ACC112 (cell line): Measurements from ENCODE around the gene RECK.
"Not testable (repeated sequence)": the region's sequence is repeated elsewhere in the genome, so short reads cannot be mapped to it uniquely, and the experiment has no call there.

Source experiments
- H2AFZ ChIP-seq: fragments of 200-600 bp; sonication (generic); one replicate; pipeline ENCODE4 v1.6.0; 2017; ENCODE audit warnings: antibody characterized with exemption, low read length; ENCODE audit not compliant: unreplicated experiment
- H3K27ac ChIP-seq: fragments of 200-600 bp; sonication (generic); 2 replicates; pipeline ENCODE4 v1.5.1; 2014; ENCODE audit warnings: low read depth, mild to moderate bottlenecking, antibody characterized with exemption, low read length, moderate library complexity
- H3K27me3 ChIP-seq: fragments of 200-600 bp; sonication (generic); 2 replicates; pipeline ENCODE4 v1.6.1; 2014; ENCODE audit warnings: mild to moderate bottlenecking, antibody characterized with exemption, low read length, moderate library complexity, mixed read lengths; ENCODE audit not compliant: insufficient read depth
- H3K36me3 ChIP-seq: fragments of 200-600 bp; sonication (generic); 2 replicates; pipeline ENCODE4 v1.6.1; 2016; ENCODE audit warnings: mild to moderate bottlenecking, antibody characterized with exemption, low read length, moderate library complexity, mixed read lengths; ENCODE audit not compliant: insufficient read depth
- H3K4me1 ChIP-seq: fragments of 200-600 bp; sonication (generic); one replicate; pipeline ENCODE4 v1.6.1; 2016; ENCODE audit warnings: low read length, mixed read lengths; ENCODE audit not compliant: insufficient read depth, unreplicated experiment, control insufficient read depth
- H3K4me3 ChIP-seq: fragments of 200-600 bp; sonication (generic); 2 replicates; pipeline ENCODE4 v1.5.1; 2014; ENCODE audit warnings: mild to moderate bottlenecking, low read depth, low read length
- H3K79me2 ChIP-seq: fragments of 200-600 bp; sonication (generic); one replicate; pipeline ENCODE4 v1.6.0; 2016; ENCODE audit warnings: low read length; ENCODE audit not compliant: control insufficient read depth, unreplicated experiment, insufficient read depth

The RECK gene

DNA sequence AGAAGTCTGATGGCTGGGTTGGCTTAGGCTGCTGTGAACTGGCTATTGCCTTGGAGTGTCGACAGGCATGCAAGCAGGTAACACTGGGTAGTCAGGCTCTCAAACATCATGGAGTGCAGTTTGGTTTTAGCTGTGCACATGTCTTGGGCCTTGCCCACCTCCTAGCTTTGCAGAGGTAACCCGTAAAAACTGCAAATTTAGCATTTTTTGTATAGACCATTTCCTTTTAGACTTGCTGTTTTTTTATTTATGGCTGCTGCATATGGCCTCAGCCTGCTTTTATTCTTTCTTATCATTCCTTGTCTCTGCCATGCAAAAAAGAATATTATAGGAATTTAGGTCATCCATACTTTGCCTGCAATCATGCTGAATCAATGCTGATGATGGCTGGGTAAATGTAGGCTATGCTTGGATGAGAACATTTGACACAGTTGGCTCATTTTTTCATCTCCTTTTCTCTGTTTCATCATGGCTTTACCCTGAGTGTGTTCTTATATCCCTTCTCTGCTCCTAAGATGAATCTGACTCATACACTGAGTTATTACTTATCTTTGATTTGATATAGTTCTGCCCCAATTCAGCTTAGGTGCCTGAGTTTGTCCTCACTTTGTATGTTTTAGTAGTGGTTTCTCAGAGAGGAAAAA lies 27.2 kb downstream of the RECK start:
- Histone ChIP-seq H3K4me1 (peaks cover 20% of the 10 kb centered on the region), H3K27ac (peak overlapping the region; percentile 82), H3K79me2 (no peaks in the 10 kb centered on the region), H3K4me3 (peak overlapping the region; percentile 12; the same call in 1 of the 2 replicates), H3K27me3 (no peaks in the 10 kb centered on the region), H2AFZ (no peak overlapping the region), H3K36me3 (peaks cover 36% of the 10 kb centered on the region)

GRCh38 chr9:36064448-36065037 lies 27.8 kb downstream of the RECK start:
- H2AFZ ChIP-seq = no peak overlapping the region
- no peaks in the 10 kb centered on the region for H3K27me3 ChIP-seq
- no peaks in the 10 kb centered on the region for H3K79me2 ChIP-seq
- H3K4me3 ChIP-seq = peak overlapping the region; percentile 12; the same call in 1 of the 2 replicates
- peaks cover 20% of the 10 kb centered on the region for H3K4me1 ChIP-seq
- peaks cover 35% of the 10 kb centered on the region for H3K36me3 ChIP-seq
- peak overlapping the region; percentile 82 for H3K27ac ChIP-seq

GRCh38 chr9:36074055-36074454 lies 37.3 kb downstream of the RECK start:
- H3K79me2 ChIP-seq = no peaks in the 10 kb centered on the region
- peaks cover 6% of the 10 kb centered on the region for H3K4me1 ChIP-seq
- H3K36me3 ChIP-seq = no peaks in the 10 kb centered on the region
- no peak overlapping the region for H3K4me3 ChIP-seq
- no peak overlapping the region for H2AFZ ChIP-seq
- no peaks in the 10 kb centered on the region for H3K27me3 ChIP-seq
- H3K27ac ChIP-seq = no peak overlapping the region

GRCh38 chr9:36074870-36075532 lies 38.3 kb downstream of the RECK start:
- H3K79me2 ChIP-seq = no peaks in the 10 kb centered on the region
- no peak overlapping the region for H3K27ac ChIP-seq
- H3K4me3 ChIP-seq = no peak overlapping the region

DNA sequence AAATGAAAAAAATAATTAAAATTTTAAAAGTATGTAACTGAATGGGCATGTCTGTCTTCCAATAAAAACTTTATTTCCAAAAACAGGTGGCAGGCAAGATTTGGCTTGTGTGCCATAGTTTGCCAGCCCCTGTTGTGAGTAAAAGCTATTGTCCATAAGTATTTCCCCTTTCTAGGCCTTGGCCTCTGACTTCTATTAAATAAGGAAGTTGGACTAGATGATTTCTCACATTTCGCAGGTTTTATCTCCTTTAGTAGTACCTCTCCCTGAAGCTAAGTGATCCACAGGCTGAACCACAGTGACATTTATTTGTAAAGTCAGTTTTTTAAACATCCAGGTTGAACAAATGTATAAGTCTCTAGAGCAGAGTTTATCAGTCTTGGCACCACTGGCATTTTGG lies 41.3 kb downstream of the RECK start:
- no peak overlapping the region for H3K4me3 ChIP-seq
- H3K79me2 ChIP-seq = no peaks in the 10 kb centered on the region
- H2AFZ ChIP-seq = no peak overlapping the region
- H3K36me3 ChIP-seq = no peaks in the 10 kb centered on the region
- no peaks in the 10 kb centered on the region for H3K27me3 ChIP-seq
- no peak overlapping the region for H3K27ac ChIP-seq
- peaks cover 6% of the 10 kb centered on the region for H3K4me1 ChIP-seq

More at GRCh38 chr9:36074870-36075532, 38.3 kb downstream of the RECK start:
- Histone ChIP-seq H3K27me3 (no peaks in the 10 kb centered on the region), H2AFZ (no peak overlapping the region), H3K36me3 (no peaks in the 10 kb centered on the region), H3K4me1 (peaks cover 6% of the 10 kb centered on the region)

DNA sequence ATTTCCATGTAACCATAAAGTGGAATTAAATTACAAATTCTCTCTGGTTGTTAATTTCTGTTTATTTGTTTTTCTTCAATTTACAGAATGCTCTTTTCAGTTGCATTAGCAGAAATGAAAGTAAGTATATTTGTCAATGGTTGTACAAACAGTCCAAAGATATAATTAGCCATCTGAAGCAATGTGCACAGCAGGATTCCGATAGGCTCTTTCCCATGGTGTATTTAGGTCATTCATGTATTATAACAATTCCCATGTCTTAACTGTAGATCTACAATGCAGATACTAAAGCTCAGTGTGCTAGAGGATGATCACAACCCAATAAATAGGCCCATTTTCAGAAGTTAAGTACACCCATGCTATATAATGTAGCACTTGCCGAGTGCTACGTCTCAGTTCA lies 43.8 kb downstream of the RECK start:
- no peaks in the 10 kb centered on the region for H3K79me2 ChIP-seq
- H3K4me1 ChIP-seq = no peaks in the 10 kb centered on the region
- H3K4me3 ChIP-seq = no peak overlapping the region
- H3K36me3 ChIP-seq = peaks cover 4% of the 10 kb centered on the region
- H2AFZ ChIP-seq = no peak overlapping the region
- no peaks in the 10 kb centered on the region for H3K27me3 ChIP-seq
- no peak overlapping the region for H3K27ac ChIP-seq

GRCh38 chr9:36082931-36083330 lies 46.2 kb downstream of the RECK start:
- Histone ChIP-seq H2AFZ (no peak overlapping the region), H3K4me1 (no peaks in the 10 kb centered on the region), H3K36me3 (peaks cover 12% of the 10 kb centered on the region), H3K27me3 (no peaks in the 10 kb centered on the region), H3K4me3 (no peak overlapping the region), H3K27ac (no peak overlapping the region), H3K79me2 (no peaks in the 10 kb centered on the region)

- peaks cover 10% of the 10 kb centered on the region for H3K4me1 ChIP-seq
- H2AFZ ChIP-seq = no peak overlapping the region
- H3K4me3 ChIP-seq = no peak overlapping the region
- no peaks in the 10 kb centered on the region for H3K79me2 ChIP-seq
- H3K27ac ChIP-seq = no peak overlapping the region
- H3K36me3 ChIP-seq = peaks cover 12% of the 10 kb centered on the region
- no peaks in the 10 kb centered on the region for H3K27me3 ChIP-seq
These were observed 49.7 kb downstream of the RECK start for GRCh38 chr9:36086442-36086841.

- peaks cover 12% of the 10 kb centered on the region for H3K36me3 ChIP-seq
- not testable (repeated sequence) for H3K27me3 ChIP-seq, H3K79me2 ChIP-seq, H2AFZ ChIP-seq, H3K4me3 ChIP-seq, H3K27ac ChIP-seq
- peaks cover 17% of the 10 kb centered on the region for H3K4me1 ChIP-seq
These were observed 50.3 kb downstream of the RECK start for GRCh38 chr9:36087054-36087453.

GRCh38 chr9:36088020-36088419 lies 51.3 kb downstream of the RECK start:
- peaks cover 24% of the 10 kb centered on the region for H3K4me1 ChIP-seq
- H2AFZ ChIP-seq = no peak overlapping the region
- H3K27me3 ChIP-seq = no peaks in the 10 kb centered on the region
- H3K4me3 ChIP-seq = no peak overlapping the region
- H3K79me2 ChIP-seq = no peaks in the 10 kb centered on the region
- H3K36me3 ChIP-seq = peaks cover 14% of the 10 kb centered on the region
- no peak overlapping the region for H3K27ac ChIP-seq
